ENCODE results near the gene HOATZ.

DNA sequence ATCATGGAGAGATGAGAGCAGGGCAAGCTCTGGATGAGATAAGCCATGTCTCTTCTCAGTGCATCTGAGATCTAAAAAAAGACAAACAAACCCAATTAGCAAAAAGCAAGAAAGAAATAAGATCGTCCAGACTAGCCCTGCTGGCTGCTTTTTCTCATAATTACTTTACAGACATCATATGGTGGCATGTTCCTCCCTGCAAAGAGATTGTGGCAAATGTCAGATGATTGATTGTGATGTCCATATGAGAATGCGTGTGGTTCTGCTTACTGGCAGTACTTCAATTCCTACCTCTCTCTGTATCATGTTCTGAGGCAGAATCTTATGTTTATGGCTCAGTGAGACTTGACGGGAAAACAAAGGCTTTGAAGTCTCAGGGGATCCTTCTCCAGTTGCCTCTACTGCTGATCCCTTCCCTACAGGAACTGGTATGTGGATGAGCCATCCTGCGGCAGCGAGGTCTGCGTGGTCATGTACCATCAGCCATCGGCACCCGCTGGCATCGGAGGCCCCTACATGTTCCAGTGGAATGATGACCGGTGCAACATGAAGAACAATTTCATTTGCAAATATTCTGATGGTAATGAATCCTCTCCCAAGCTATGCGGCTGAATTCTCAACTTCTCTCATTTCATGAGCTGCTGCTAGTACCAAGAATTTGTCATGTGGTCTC is 34.8 kb downstream of the HOATZ start:
- TF ChIP-seq POLR2A (IDR thresholded peaks at IDR 0.05; ENCODE audit: low read depth, low read length) (no peak), TAF1 (IDR thresholded peaks at IDR 0.05; ENCODE audit: low read depth, low read length) (no peak), POLR2AphosphoS5 (IDR thresholded peaks at IDR 0.05; ENCODE audit: low read depth, low read length) (no peak), PAX5 (IDR thresholded peaks at IDR 0.05; ENCODE audit: insufficient read depth, low read length, severe bottlenecking) (no peak), SPI1 (IDR thresholded peaks at IDR 0.05; ENCODE audit: low read depth, low read length) (no peak), POU2F2 (IDR thresholded peaks at IDR 0.05; ENCODE audit: low read depth, low read length) (no peak)

Data from GM12891 (cell line).